ENCODE data around the gene CRY2. TPM values are rescaled to one million over a fixed set of nuclear protein-coding genes. Genes with fewer than 3 reads are reported as not detected.

The CRY2 gene
- total RNA-seq, 6 donors from 2014 or later = 51.1 to 103 (median 63.2) TPM

DNA sequence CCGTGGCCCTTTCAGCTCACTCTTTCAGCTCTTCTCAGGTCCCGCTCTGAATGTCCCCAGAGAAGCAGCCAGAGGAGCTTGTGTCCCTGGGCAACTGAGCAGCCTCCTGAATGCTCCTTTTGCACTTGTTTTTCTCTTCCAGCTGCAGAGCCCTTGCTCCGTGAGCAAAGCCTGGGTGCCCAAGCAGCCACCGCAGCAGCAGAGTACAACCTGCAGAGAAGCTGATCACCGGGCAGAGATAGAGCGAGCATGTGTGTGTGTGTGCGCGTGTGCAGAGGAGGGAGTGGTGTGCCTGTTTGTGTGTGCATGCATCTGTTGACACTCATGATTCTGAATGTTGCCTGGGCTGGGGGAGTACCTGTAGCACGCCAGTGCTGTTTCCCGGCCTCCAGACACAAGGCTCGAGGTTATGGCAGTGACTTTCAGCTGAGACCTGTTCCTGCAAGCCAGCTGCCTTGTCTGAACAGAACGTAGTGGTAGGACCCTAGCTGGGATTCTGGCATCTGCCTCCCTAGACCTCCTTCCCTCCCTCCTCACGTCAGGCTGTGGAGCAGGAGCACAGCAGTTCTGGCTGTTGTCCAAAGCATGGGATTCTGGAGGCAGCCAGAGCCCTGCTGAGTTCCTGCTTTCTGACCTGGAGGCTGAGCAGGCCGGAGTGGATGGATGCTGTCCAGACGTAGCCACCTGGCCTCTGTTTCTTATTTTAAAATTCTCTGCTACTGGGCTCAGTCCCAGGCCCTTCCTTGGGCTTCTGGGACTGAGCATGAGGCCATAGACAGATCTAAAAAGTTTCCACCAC lies 33.7 kb downstream of the CRY2 start:
- 90 to 93% methylated on average over 13 to 15 of the region's 15 CpGs for WGBS, 2 donors
- ATAC-seq (ENCODE audit: low FRiP score in 2 of 2) (no peak), DNase-seq (no peak)
- H3K4me3 ChIP-seq = no peak overlapping the region
- peaks cover 19 to 59% (median 49%) of the 10 kb centered on the region in 4 donors for H3K36me3 ChIP-seq
- TF ChIP-seq, protein P1, sequence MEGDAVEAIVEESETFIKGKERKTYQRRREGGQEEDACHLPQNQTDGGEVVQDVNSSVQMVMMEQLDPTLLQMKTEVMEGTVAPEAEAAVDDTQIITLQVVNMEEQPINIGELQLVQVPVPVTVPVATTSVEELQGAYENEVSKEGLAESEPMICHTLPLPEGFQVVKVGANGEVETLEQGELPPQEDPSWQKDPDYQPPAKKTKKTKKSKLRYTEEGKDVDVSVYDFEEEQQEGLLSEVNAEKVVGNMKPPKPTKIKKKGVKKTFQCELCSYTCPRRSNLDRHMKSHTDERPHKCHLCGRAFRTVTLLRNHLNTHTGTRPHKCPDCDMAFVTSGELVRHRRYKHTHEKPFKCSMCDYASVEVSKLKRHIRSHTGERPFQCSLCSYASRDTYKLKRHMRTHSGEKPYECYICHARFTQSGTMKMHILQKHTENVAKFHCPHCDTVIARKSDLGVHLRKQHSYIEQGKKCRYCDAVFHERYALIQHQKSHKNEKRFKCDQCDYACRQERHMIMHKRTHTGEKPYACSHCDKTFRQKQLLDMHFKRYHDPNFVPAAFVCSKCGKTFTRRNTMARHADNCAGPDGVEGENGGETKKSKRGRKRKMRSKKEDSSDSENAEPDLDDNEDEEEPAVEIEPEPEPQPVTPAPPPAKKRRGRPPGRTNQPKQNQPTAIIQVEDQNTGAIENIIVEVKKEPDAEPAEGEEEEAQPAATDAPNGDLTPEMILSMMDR (IDR thresholded peaks at IDR 0.05) = no peak
- TF ChIP-seq POLR2A (IDR thresholded peaks at IDR 0.05) = no peak
- no peak for TF ChIP-seq EP300 (IDR thresholded peaks at IDR 0.05)
- TF ChIP-seq POLR2AphosphoS5 (IDR thresholded peaks at IDR 0.05) = no peak
- no peak overlapping the region for H3K27ac ChIP-seq
- H3K27me3 ChIP-seq = peaks cover 0 to 3% (median 0%) of the 10 kb centered on the region in 4 donors
- peaks cover 3 to 9% (median 6%) of the 10 kb centered on the region in 4 donors for H3K4me1 ChIP-seq
- H3K9me3 ChIP-seq = no peaks in the 10 kb centered on the region

DNA sequence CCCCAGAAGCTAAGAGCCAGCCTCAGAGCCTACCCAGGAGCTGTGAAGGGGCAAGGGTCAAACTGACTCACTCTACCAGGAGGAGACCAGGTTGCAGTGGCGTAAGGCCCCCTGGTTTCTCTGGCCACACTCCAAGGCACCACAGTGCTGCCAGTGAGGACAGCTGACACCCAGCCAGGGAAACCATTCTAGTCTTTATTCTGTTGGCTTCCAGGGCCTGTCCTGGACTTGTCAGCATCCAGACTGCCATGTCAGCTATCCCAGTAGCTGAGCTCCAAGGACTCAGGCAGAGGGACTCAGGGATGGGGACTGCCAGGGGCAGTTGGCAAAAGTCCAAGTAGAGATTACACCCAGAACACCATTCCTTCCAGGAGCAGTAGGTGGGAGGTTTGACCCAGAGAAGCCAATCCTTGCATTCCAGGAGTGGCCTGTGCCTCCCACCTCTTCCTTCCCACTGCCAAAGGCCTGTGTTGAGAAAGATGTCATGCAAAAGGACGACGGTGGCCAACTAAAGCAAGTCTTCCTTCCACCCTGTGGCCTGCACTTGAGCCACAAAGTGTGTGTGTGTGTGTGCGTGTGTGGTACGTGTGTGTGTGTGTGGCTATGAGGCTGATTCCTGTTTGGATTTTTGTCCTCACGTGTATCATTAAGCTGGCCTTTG lies 34.6 kb downstream of the CRY2 start:
- WGBS, 2 donors = 71 to 83% methylated on average over 5 to 6 of the region's 6 CpGs
- Histone ChIP-seq H3K27me3 (peaks cover 0 to 5% (median 0%) of the 10 kb centered on the region in 4 donors), H3K36me3 (peaks cover 18 to 50% (median 44%) of the 10 kb centered on the region in 4 donors), H3K9me3 (no peaks in the 10 kb centered on the region), H3K27ac (no peak overlapping the region), H3K4me1 (peaks cover 5 to 12% (median 8%) of the 10 kb centered on the region in 4 donors), H3K4me3 (no peak overlapping the region)
- ATAC-seq (ENCODE audit: low FRiP score in 2 of 2) (no peak), DNase-seq (no peak)
- no peak for TF ChIP-seq POLR2A (IDR thresholded peaks at IDR 0.05)
- no peak for TF ChIP-seq EP300 (IDR thresholded peaks at IDR 0.05)
- TF ChIP-seq, protein P1 (IDR thresholded peaks at IDR 0.05) = no peak
- no peak for TF ChIP-seq POLR2AphosphoS5 (IDR thresholded peaks at IDR 0.05)

DNA sequence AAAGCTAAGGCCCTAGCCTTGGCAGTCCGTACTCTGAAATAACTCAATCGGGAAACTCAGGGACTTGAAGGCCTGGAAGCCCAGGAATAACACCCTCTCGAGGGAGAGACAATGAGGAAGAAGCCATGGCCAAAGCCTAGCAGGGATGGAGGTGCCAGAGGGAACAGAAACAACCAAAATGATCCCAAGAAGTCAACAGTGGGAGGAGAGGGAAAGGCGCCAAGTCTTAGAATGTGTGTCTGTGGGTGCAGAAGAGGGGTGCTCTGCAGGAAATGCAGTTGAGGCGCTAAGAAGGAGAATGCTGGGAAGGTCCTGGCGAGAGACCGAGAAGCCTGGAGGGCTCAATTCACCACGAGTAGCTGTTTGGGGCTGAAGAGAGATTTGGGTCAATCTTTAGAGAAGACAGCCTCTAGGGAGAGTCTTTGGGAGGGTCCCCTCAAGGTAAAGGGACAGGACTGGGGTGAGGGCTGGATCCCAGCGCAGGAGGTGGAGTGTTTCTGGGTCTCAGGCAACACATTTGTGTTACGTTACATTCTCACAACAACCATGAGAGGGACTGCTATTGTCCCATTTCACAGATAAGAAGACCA lies 37.4 kb downstream of the CRY2 start:
- no peak for TF ChIP-seq POLR2A (IDR thresholded peaks at IDR 0.05)
- no peak for TF ChIP-seq EP300 (IDR thresholded peaks at IDR 0.05)
- TF ChIP-seq POLR2AphosphoS5 (IDR thresholded peaks at IDR 0.05) = no peak
- TF ChIP-seq, protein P1 (IDR thresholded peaks at IDR 0.05) = no peak
- Histone ChIP-seq H3K27ac (no peak overlapping the region), H3K27me3 (peaks cover 0 to 5% (median 0%) of the 10 kb centered on the region in 4 donors), H3K36me3 (peaks cover 11 to 31% (median 26%) of the 10 kb centered on the region in 4 donors), H3K4me3 (no peak overlapping the region), H3K4me1 (peaks cover 5 to 12% (median 8%) of the 10 kb centered on the region in 4 donors), H3K9me3 (no peaks in the 10 kb centered on the region)
- 84 to 86% methylated on average over 10 of the region's 10 CpGs for WGBS, 2 donors
- ATAC-seq (ENCODE audit: low FRiP score in 2 of 2) = no peak
- DNase-seq = no peak

DNA sequence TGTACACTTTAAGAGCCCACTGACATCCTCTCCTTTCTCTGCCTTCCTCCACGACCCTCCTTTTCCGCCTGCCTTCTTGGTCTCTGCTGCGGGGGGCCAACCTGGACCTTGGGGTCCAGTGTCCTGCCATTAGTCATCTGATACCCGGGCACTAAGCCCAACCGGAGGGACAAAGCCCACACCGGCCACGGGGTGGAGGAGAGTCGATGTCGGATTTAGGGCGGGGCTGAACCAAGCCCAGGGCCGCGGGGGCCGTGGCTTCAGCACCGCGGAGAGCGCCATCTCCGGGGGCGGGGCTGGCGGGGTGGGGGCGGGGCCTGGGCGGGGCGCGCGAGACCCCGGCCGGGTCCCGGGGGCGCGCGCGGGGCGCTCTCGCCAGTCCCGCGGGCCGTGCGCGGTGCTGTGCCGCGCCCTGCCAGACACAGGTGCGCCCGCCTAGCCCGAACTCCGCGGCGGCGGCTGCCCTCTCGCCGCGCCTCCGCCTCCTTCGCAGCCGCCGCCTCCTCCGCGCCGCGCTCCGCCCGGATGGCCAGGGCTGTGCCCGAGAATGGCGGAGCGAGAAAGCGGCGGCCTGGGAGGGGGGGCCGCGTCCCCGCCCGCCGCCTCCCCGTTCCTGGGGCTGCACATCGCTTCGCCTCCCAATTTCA lies 38.1 kb downstream of the CRY2 start, which contains the start of gene MAPK8IP1:
Gene MAPK8IP1, plus strand, starts transcription at position 378 of the 647 bp plus-strand sequence. Its CDS starts 170 bp downstream, at position 548.
- Histone ChIP-seq H3K9me3 (no peaks in the 10 kb centered on the region), H3K36me3 (peaks cover 10 to 24% (median 22%) of the 10 kb centered on the region in 4 donors), H3K4me3 (peak within 1 kb of the TSS in 3 of 4 donors; percentile 58 to 67 (median 61)), H3K27ac (no peak within 1 kb of the TSS), H3K4me1 (peaks cover 5 to 12% (median 8%) of the 10 kb centered on the region in 4 donors), H3K27me3 (peaks cover 0 to 5% (median 0%) of the 10 kb centered on the region in 4 donors)
- peak; percentile 78 to 83 for ATAC-seq (ENCODE audit: low FRiP score in 2 of 2)
- no peak for TF ChIP-seq POLR2AphosphoS5 (IDR thresholded peaks at IDR 0.05)
- no peak for TF ChIP-seq EP300 (IDR thresholded peaks at IDR 0.05)
- TF ChIP-seq POLR2A (IDR thresholded peaks at IDR 0.05) = no peak
- TF ChIP-seq, protein P1 (IDR thresholded peaks at IDR 0.05) = no peak
- DNase-seq = peak; percentile 39 to 92
- 5 to 10% methylated on average over 10 to 13 of the region's 73 CpGs for WGBS, 2 donors
